GM21515 (cell line): ENCODE results near the gene C2orf78.
"Not testable (repeated sequence)": the region's sequence is repeated elsewhere in the genome, so short reads cannot be mapped to it uniquely, and the experiment has no call there.

Experiments used
- ATAC-seq: cut with Tn5 transposase; IDR thresholded peaks from one replicate; pipeline ENCODE4 v1.9.1; 2021; ENCODE audit not compliant: unreplicated experiment

C2orf78 gene, protein sequence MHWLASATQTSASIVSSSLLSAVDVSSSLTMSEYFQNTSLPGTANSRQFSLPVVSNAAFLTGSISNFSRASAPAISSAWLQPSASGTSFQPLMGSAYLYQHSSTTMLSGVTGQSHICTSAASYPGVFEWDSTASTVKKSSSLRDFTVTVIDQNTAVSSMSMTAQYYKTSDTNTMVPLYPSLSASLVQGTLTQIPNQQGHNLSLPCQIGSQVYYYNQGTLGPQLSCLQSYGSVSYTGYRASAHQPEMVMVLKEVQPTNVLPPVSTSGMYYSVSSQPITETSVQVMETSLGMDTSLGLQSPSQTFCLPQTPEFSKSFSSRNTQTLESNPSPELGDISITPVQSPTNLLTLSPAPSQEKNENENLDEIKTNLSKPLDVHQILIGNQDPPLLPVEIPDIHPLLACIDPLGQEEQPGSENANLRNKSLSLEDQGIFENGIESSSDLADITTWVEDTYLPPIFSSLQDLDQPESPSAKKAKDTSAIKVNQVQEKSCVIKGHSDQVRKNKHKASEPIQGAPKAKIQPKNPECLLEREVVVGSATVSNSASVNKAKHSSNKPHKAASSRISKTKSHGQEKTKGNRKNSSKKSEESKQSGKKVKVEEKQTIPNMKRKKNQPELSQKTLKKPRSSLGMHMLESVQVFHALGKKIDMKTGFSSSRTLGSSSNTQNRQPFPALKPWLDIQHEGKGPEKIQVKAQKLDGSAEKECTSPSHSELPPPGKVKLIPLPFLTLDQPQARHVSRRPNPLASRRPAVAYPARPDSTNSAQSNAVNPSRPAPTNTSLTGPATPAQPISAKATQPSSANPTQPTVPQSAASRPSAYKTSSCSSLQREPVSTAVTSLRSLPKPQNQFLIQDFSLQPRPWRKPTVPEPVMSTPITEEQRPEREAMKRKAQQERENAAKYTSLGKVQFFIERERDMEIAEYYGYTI

DNA sequence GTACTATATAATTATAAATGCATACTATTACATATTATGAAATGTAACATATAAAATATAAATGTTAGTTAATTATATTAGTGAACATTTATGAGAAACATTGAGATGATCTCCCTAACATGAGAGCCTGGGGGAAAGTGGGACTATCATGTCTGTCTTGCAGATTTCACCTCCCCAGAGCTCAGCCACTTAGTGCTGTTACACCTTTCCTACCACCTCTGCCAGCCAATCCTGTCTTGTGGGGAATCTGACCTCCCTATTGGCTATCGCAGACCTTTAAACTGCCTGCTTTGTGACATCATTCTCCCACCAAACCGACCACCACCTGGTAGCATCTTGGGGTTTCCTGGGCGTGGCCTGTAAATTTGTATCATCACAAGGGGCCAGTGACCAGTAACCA is at the start of gene C2orf78:
Gene C2orf78, plus strand, starts transcription at position 301 of the 400 bp plus-strand sequence. CDS start 127 bp downstream, outside the sequence.
- ATAC-seq: not testable (repeated sequence)

DNA sequence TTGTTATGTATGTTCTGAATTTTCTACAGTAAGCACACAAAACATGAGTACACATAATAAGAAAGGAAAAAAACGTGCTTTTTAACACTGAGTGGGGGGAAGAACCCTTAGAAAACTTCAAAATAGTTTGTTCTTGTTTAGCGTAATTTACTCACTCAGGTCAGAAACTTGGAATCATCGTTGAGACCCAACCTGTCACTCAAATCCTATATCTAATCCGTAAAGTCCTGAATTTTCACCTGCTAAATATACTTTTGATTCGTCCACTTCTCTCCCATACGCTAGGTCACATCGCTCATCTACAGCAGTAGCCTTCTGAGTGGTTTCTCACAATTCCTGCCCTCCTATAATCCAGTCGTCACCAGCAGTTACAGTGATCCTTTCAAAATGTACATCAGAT is 47.6 kb upstream of the C2orf78 start:
- ATAC-seq: no peak

DNA sequence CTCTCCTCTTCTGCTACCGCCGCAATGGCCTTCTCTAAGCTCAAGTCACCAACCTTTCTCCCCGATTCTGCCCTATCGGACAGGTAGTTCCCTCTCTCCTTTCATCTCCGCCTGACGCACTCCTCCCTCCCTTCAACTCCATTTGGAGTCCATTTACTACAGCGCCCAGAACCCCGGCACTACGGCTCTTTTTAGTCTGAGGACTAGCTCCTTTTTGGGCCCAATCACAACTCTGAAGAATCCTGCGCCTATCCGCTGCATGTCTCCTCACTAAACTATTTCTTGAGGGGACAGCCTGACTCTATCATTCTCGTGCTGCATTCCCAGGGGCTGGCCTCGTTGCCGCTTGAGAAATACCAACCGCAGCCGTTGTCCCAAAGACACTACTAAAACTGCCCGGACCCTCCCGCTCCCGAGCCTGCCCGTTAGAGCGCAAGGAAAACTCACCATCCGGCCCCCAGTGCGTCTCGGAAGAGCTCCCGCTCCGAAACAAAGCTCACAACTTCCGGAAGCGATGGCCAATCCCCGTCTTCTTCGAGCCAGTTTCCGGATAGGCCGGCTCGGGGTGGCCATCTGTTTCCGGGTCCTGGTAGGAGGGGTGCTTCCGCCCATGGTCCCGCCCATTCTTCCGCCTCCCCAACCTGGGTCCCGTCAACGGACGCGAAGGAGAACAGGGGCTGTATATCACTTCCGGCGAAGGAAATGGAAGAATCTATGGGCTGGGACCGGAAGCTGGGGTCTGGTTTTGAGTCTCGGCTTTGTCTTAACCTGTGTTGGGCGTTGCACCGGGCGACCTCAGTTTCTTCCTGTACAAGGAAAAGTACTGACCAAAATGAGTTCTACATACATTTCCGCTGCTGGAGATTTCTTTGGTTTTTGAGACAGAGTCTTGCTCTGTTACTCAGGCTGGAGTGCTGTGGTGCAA is 46.9 kb upstream of the C2orf78 start, which contains the start of gene TPRKB:
Gene TPRKB, minus strand, starts transcription at position 491 of the 925 bp plus-strand sequence. CDS start 2,776 bp downstream, outside the sequence.
- ATAC-seq: peak; percentile 97

DNA sequence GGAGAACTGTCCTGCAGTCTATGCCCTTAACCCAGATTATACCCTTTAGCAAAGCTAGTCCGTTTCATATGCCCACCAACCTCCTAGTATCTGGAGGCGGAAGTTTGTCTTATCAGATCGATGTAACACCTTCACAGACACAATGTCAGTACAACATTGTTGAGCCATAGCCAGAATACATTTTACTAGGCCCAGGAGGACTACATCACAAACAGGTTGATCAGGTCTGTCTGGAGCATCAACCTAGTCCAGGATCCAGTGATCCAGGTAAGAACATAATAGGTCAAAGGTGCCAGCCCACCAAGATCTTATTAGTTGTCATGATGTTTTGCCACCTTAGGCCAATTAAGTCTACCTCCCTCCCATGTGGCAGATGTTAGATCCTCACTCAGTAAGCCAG is 44.9 kb upstream of the C2orf78 start:
- no peak for ATAC-seq

DNA sequence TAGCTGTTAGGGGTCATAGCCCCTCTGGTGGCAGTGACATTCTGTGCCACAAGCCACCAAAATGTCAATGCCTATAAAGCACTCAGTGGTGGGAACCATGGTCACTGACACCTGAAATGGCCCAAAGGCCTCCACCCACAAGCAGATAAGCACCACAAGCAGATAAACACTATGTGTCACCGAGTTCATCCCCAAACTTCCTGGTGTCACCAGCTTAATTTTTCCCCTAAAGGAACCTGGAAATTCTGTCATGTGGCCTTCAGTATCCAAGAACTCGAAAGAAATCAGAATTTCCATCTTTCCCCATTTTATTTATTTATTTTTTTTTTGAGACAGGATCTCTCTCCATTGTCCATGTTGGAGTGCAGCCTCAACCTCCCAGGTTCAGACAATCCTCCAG is 43.2 kb upstream of the C2orf78 start:
- ATAC-seq: no peak

DNA sequence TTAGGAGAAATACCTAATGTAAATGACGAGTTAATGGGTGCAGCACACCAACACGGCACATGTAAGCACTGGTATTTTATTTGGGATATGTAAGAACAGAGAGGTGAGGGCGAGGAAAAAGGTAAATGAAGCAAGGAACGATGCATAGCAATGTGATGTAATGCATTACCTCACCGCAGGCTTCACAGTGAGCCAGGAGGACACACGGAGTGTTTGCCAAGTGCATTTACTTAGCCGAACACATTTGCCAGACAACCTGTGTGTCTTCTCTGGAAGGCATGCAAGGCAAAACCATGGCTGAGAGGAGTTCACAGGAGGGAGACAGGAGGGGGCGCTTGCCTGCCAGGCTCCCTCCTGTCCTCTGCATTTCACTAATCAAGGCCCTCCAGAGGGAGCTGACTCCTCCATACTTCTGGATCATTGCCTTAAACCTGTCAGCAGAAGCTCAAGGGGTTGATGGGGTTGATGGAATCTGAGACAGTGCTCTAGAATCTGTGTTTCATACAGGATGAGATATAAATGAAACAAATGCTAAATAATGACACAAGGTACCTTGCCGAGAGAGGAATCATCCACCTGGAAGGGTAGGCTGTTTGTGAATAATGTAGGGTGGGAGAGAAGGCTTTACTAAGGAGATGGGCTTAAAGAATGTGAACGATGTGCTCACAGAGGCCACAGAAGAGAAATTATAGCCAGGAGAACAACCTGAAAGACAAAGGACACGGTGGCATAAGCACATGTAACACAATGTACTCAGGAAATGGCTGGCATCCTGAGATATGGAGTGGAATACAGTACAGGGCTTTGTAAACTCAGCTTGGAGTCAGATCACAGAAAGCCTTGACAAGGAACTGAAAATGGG is 37.7 kb upstream of the C2orf78 start:
- no peak for ATAC-seq

DNA sequence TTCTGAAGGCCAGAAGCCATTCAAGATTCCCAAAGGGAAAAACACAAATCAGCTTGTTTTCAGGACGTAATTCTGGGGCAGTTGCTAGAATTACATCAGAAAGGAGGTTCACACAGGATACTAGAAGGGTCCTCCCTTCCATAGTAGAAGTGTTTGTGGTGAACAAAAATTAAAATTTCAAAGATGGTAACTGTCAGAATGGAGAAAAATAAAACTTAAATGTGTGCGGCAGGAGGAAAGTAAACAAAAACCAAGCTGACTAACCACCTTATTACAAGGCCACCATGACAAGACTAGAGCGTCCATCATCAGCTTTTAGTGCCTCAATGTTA is 37.1 kb upstream of the C2orf78 start:
- ATAC-seq: no peak

DNA sequence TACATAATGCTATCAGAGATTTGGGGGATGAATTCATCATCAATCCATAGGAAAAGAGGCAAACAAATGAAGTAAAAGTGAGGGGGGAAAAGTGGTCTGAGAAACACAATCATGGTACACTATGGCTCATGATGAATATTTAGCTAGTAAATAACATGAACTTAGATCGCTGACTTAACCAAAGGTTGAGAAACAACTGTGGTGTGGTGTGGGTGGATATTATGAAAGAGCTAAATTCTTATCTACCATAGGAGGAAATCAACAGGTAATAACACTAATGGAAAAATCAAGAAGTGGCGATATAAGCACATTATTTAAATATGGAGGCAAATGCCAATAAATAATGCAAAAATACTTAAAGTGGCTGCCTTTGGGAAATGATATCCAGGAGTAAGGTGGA is 34.7 kb upstream of the C2orf78 start:
- ATAC-seq: no peak

DNA sequence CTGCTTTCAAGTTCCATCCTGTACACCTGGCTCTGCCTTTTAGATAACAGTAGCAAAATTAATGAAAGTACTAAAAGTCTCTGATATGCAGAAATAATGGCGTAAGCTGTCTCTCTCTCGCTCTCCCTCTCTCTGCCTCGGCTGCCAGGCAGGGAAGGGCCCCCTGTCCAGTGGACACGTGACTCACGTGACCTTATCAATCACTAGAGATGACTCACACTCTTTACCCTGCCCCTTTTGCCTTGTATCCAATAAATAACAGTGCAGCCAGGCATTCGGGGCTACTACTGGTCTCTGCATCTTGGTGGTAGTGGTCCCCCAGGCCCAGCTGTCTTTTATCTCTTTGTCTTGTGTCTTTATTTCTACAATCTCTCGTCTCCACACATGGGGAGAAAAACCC is 29.7 kb upstream of the C2orf78 start:
- not testable (repeated sequence) for ATAC-seq

DNA sequence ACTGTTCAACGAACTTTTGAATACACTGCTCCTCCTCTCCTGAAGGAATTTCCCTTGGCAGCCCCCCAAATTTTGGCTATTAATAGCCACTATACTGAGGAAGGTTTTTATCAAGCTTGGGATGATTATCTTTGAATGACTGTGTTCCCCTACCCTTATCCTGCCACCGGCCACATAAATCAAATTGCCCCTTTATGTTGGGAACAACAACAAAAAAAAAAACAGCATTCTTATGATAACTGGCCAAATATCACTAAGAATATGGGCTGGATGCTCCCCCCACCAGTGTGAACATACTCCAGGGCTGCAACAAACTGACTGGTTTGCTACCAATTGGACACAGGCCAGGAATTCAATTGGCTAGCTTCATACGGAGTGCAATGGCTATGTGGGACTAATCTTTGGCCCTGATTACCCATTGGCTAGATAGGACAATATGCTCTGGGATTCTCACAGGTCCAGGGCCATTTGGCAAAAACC is 24.7 kb upstream of the C2orf78 start:
- ATAC-seq: no peak

DNA sequence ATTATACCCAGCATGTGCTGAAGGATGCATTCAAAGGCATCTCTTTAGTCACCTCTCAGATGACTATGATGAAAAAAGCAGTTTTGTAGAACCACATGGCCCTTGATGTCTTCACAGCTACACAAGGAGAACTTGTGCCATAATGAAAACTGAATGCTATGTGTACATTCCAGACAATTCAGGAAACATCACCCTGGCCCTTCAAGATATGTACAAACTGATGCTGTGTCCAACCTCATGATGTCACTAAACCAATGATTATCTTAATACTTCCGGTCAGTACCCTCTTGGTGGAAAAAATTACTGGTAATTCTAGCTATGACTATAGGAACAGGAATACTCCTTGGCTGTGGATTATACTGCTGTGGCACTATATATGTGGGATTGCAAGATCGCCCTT is 24.1 kb upstream of the C2orf78 start:
- no peak for ATAC-seq

DNA sequence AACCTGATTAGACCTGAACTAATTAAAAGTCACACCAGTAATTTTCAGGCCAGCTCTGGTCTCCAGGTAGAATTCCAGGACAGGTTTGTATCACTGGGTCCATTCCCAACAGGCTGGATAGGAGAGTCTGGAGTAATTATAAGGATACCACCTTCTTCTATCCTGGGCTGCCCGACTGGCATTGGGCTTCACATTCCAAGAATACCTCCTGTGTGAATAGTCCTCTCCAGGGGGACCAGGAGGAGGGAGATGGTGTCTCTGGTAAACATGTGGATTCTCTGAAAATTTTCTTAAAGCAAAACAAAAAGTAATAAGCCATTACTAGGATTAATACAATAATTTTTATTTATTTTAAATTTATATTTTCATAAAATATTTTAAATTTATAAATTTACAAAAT is 21.4 kb upstream of the C2orf78 start:
- ATAC-seq: no peak

DNA sequence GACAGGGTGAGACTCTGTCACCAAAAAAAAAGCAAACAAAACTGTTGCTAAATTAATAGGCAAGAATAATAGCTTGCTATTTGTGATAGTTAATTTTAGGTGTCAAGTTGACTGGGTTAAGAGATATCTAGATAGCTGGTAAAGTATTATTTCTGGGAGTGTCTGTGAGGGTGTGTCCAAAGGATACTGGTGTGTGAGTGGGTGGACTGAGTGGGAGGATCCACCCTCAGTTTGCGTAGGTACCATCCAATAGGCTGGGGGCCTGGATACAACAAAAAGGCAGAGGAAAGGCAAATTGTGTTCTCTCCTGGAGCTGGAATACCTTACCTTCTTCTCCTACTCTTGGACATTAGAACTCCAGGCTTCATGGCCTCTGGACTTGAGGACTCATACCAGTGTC is 19.0 kb upstream of the C2orf78 start:
- ATAC-seq: no peak

DNA sequence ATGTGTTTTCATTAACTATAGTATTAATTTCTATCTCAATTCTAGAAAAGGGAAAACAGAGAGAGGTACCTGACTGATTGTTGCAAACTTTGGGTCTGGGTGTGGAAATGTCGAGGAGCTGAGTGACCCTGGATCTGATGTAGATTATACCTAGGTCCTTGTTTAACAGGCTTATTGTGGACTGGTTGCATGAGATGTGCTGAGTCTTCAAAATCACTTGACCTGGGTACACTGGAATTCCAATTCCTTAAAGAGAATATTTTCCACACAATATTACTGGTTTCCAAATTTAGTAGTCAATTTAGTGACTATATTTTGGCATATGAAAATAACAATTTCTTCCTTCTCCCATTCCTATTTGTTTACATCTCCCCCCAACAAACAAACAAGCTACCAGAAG is 17.6 kb upstream of the C2orf78 start:
- no peak for ATAC-seq

DNA sequence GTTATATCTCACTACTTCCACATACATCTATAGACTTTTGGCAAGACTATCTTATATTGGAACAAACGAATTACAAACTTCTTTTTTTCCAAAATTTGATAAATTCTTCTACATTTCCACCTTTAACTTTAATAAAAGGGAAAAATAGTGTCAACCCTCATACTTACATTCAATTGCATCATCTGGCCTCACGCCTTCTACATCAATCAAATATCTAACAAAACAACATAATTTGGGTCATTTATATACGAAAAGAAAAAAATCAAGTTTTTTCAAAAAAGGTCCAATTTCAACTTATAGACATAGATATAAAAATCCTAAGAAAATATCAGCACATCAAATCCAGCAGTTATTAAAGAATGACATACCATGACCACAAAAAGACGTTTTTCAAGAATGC is 17.0 kb upstream of the C2orf78 start:
- ATAC-seq: no peak

DNA sequence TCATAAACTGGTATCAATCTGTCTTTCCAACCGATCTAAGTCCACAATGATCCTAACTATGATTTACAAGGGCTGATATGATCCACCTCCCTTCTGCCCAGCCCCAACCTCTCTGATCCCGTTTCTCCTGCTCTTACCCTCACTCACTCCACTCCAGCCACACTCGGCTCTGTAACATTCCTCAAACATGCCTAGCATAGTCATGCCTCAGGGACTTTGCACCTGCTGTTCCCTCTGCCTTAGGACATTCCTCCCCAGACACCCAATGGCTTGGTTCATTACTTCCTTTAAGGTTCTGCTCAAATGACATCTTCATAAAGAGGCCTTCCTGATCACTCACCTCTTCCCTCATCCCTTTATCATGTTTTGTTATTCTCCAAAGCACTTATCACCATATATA is 13.3 kb upstream of the C2orf78 start:
- no peak for ATAC-seq

DNA sequence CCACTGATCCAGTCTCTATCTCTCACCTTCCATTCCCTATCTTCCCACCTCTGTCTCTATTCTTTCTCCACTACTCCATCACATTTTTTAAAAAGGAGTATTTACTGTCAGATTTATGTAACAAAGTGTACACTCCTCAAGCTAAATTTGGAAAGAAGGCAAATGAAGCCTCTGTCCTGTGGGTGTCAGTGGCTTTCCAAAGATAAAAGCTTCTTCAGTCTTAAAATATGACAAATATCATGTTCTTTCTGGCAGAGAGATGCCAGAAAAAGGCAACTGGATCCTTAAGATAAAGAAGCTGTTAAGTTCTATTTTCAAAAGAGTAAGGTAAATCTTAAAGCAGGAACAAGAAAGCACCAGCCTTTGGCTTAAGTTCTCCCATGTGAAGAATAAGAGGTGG is 11.2 kb upstream of the C2orf78 start:
- no peak for ATAC-seq

DNA sequence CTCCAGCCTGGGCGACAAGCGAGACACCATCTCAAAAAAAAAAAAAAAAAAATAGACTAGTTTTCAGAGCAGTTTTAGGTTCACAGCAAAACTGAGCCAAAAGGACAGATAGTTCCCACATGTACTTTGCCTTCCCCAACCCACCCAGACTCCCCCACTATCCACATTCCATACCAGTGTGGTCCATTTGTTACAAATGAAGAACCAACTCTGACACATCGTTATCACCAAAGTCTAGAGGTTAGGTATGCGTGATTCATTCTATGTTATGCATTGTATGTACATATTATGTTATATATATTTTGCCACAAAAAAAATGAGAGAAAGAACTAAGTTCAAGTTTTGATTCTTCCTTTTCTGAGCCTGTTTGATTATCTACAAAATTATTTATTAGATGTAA is 7.6 kb upstream of the C2orf78 start:
- no peak for ATAC-seq

DNA sequence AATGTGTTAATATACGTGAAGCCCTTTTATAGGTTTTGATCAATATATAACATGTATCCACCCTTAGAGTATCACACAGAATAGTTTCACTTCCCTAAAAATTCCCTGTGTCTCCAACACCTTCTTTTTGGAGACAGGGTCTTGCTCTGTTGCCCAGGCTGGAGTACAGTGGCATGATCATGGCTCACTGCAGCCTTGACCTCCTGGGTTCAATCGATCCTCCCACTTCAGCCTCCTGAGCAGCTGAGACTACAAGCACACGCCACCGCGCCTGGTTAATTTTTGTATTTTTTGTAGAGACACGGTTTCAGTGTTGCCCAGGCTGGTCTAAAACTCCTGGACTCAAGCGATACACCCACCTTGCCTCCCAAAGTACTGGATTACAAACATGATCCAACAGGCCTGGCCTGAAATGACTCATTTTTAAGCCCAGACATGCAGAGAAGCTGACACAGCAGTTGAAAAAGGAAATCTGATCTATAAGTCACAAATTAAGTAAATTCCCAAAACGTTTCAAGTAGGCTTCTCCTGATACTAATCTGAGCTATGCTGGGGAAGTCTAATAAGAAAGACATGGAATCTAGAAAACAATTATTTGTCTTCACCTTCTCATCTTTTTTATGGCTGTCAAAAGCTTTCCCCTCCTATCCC is 7.0 kb upstream of the C2orf78 start:
- ATAC-seq: no peak
